Endometrial microvascular endothelial cells (primary cell): ENCODE results near the gene OSTM1. TPM values are rescaled to one million over a fixed set of nuclear protein-coding genes. Genes with fewer than 3 reads are reported as not detected.

Experiments used
- in situ Hi-C: cut with HindIII; loops from 2 replicates; pipeline ENCODE4 v1.10.0; 2017; ENCODE audit warnings: low sequenced_read_pairs, low pct_unique_long_range_greater_than_20kb; ENCODE audit errors: inconsistent ontology term
- total RNA-seq: library from RNA; depleted of rRNA; stranded (reverse); fragments of >200 nt; gene quantifications from one replicate; pipeline ENCODE4 v1.2.3, GENCODE V29; 2015; ENCODE audit errors: inconsistent ontology term

Gene OSTM1
- total RNA-seq: 18.2 TPM

- in situ Hi-C loops: no loop called here
These were observed at the start of gene OSTM1 for GRCh38 chr6:108074359-108075144. OSTM1 (minus strand) TSS chr6:108074741; CDS start chr6:108074651, 90 bp downstream.

- in situ Hi-C loops: no loop called here
These were observed 49.4 kb upstream of the OSTM1 start for GRCh38 chr6:108123946-108124345.

- in situ Hi-C loops: no loop called here
These were observed 49.0 kb upstream of the OSTM1 start for GRCh38 chr6:108123481-108123929.

GRCh38 chr6:108121612-108122011 lies 47.1 kb upstream of the OSTM1 start:
- in situ Hi-C loops: no loop called here

GRCh38 chr6:108120311-108120710 lies 45.8 kb upstream of the OSTM1 start:
- in situ Hi-C loops: no loop called here

- in situ Hi-C loops: no loop called here
These were observed 45.2 kb upstream of the OSTM1 start for GRCh38 chr6:108119769-108120141.

- in situ Hi-C loops: no loop called here
These were observed 44.5 kb upstream of the OSTM1 start for GRCh38 chr6:108118810-108119768.

GRCh38 chr6:108118359-108118724 lies 43.8 kb upstream of the OSTM1 start:
- in situ Hi-C loops: no loop called here

GRCh38 chr6:108117427-108118358 lies 43.2 kb upstream of the OSTM1 start:
- in situ Hi-C loops: no loop called here

GRCh38 chr6:108116546-108117426 lies 42.2 kb upstream of the OSTM1 start:
- in situ Hi-C loops: no loop called here

- in situ Hi-C loops: no loop called here
These were observed 41.1 kb upstream of the OSTM1 start for GRCh38 chr6:108115598-108116058.

GRCh38 chr6:108114841-108115597 lies 40.5 kb upstream of the OSTM1 start:
- in situ Hi-C loops: no loop called here

- in situ Hi-C loops: no loop called here
These were observed 39.3 kb upstream of the OSTM1 start for GRCh38 chr6:108113557-108114519.

GRCh38 chr6:108108374-108108773 lies 33.8 kb upstream of the OSTM1 start:
- in situ Hi-C loops: no loop called here

- in situ Hi-C loops: no loop called here
These were observed 32.6 kb upstream of the OSTM1 start for GRCh38 chr6:108107102-108107501.

GRCh38 chr6:108106694-108107093 lies 32.2 kb upstream of the OSTM1 start:
- in situ Hi-C loops: no loop called here
